ENCODE data around the gene WDR43.

Gene WDR43

DNA sequence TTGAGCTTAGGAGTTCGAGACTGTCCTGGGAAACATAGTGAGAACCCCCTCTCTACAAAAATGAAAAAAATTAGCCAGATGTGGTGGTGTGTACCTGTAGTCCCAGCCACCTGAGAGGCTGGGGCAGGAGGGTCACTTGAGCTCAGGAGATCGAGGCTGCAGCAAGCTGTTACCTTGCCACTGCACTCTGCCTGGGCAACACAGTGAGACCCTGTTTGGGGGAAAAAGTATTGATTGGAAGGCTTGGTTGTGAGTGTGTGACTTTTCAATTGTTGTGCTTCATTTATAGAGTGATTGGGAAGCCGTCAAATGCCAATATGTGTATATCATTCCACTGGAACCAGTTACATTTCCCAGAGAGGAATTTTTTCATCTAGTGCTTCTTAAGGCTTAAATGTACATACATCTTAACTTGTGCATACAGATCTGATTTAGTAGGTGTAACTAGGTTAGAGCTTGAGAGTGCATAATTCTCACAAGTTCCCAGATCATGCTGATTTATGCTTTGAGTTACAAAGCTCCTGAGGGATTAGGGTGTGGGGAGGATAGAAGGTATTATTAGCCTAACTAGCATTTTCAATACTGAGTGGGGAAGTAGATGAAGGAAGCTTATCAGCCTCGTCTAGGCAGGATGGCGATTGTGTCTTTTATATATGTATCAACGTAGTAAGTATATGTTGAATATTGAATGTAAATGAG is 15.3 kb downstream of the WDR43 start:
- no peak for DNase-seq

DNA sequence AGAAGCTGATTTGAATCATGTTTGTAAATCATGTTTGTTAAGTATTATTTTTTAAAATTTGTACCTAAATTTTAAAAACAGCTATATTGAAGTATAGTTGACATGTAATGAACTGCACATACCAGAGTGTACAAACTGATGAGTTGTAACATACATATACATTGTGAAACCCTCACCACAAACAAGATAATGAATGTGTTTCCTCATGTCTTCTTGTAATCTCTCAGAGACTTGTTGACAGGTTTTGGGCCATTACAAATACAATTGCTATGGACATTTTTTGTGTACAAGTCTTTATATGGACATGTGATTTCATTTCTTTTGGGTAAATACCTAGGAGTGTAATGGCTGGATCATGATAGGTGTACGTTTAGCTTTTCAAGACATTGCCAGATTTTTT is 21.5 kb downstream of the WDR43 start:
- DNase-seq: no peak

DNA sequence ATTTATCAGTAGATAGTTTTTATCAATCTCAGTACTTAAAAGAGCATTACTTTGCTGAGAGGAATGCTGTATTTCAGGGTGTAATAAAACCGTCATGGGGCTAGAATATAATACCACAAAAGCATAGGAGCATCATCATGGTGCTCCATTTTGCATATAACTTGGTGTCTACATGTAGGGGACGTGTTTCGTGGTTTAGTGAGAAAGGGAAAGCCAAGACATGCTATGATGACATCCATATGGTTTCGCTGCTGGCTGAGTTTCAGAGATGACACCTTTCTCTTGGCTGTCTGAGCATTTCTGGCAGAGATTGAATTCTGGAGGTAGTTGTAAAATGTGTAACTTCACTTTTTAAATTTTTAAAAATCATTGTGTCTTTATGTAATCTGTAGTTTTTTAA is 32.4 kb downstream of the WDR43 start:
- DNase-seq: no peak

DNA sequence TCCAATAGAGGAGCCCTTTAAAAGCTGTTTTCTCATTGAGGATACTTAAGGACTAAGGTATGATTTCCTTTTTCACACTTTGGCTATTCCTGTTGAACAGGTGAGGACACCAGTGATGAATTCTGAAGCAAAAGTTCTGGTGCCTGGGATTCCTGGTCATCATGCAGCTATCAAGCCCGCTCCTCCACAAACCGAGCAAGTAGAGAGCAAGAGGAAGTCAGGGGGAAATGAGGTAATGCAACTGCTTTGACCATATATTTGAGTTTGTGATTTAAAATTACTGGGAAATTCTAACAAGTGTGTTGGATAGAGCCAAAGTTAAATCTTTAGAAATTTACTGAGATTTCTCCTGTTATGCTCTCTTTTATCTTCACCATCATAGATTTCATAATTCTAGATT is 33.0 kb downstream of the WDR43 start:
- no peak for DNase-seq

DNA sequence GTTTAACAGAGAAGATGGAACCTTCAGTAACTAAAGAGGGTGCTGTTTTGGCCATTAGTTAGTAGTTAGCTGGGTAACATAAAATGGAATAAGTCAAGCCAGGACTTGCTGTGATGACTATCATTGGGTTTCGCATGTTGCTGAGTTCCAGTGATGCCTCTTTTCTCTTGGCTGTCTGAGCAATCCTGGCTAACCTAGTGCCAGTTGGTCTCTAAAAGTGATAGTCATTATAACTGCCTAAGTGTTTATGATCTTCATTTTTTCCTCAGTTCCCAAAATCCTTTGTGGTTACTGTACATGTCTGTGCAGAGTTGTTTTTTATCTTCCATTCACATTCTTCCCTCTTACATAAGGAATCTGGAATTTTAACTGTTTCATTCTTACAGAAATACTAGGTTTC is 33.4 kb downstream of the WDR43 start:
- no peak for DNase-seq

DNA sequence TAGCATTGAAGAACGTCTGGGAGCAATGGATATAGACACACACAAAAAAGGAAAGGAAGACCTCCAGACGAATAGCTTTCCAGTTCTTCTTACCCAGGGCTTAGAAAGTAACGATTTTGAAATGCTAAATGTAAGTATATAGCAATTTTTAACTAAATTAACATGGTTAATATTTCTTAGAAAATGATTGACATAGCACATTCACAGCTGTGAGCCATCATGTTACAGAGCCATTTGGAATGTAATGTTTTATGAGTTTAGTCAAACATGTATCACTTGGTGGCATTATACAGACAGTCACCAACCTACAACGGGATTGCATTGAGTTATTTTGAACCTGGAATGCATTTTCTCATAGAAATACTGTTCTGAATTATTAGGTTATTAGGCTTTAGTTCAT is 35.1 kb downstream of the WDR43 start:
- DNase-seq: no peak

DNA sequence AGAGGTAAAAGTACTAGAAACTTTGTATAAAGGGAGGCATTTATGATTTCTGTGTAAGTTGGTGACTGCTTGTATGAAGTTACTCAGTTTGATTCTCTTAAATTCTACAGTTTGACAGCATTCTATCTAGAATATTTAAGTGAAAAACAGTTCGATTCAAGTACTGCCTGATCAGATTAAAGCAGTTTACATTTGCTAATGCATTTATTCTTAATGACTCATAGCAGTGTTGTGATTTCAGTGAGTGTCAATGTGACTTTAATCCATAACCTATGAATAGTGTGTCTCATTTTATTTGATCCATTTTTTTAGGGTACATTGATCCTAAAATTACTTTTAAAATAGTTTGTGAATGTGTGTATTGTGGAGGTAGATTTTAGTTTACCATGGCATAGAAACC is 35.7 kb downstream of the WDR43 start:
- DNase-seq: no peak

DNA sequence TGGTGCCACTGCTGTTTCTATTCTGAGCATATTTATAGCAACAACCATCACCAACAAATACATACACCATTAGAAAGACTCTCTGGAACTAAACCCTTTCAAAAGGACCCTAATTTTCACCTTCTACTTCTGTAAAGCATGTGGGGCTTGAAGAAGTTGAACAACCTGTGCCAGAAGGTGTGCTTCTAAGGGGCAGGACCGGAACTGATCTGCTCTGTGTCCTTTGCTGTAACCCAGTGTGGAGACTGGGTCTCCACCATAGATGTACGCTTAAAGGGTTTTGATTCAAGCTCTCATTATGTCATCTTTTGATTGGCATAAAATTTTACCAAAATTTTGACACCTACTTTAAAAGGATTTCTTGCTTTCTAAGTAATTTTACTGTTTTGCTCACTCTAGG is 40.3 kb downstream of the WDR43 start:
- DNase-seq: no peak

DNA sequence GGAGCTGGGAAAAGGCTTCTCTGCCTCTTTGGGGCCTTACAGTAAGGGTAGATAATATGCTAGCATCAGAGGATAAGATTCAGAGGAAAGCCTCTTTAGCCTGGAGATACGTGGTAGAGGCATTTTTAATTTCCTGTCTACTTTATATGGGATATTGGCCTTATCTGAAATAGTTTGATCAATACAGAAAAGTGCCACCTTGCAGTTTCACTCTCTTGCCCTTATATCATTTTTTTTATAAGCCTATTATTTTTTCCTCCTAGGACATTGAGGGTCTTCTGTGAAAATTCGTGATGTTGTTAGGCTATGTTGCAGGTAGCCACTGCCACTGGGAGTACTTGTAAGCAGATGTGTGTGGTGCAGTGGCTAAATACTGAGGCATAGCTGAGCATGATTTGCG is 46.5 kb downstream of the WDR43 start:
- DNase-seq: no peak

DNA sequence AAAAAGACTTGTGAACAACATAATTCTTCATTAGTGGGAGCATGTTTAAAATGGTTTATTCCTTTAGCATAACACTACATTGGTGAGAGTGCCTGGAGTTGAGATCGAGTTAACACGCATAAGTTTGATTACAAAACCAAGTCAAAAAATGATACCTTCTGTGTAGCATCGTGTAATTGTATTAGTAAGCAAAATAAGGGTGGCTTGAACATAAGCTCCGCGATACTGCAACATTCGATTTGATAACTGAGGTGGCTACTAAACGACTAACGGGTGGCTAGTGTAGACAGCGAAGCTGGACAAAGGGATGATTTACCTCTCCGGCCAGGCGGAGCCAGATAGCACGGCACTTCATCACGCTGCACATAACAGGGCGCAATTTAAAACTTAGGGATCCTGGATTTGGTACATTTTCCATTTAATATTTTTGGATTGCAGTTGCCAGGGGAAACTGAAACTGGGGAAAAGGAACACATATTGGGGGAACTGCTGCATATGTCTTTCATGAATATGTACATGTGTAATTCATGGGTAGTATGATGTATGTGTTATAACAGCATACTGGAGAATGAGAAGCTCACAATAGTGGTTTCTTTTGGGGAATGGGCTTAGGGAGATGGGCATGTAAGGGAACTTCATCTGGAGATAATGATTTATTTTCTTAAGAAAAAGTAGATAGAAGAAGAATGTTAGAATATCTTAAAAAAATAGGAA is 50.2 kb downstream of the WDR43 start:
- no peak for DNase-seq

DNA sequence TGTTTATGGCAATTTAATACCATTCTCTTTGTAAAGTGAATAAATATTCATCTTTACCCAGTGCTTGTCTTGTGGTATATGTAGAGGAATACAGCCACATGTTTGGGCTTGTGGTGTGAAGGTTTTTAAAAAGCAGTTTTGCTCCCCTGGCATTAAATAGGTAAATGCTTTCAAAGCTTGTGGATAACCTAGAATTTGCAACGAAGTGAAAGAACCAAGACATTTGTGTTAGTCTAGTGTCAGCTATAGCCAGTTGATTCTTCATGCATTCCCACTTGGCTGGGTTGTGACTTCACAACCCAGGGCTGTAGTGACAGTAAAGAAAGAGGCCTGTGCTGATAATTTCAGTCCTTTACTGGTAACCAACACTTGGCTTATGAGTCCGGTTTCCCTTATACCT is 53.7 kb downstream of the WDR43 start:
- DNase-seq: no peak

DNA sequence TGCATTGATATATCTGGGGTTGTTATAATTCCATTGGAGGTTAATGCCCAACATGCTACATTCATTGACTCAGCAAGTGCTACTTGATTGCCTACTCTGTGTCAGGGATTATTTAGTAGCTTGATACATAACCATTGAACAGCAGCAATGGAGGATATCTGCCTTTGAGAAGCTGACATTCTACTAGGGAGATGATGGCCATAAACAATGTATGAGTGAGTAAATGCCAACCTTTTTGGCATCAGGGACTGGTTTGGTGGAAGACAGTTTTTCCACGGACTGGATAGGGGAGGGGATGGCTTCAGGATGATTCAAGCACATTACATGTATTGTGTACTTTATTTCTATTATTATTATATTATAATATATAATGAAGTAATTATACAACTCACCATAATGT is 54.7 kb downstream of the WDR43 start:
- DNase-seq: no peak

DNA sequence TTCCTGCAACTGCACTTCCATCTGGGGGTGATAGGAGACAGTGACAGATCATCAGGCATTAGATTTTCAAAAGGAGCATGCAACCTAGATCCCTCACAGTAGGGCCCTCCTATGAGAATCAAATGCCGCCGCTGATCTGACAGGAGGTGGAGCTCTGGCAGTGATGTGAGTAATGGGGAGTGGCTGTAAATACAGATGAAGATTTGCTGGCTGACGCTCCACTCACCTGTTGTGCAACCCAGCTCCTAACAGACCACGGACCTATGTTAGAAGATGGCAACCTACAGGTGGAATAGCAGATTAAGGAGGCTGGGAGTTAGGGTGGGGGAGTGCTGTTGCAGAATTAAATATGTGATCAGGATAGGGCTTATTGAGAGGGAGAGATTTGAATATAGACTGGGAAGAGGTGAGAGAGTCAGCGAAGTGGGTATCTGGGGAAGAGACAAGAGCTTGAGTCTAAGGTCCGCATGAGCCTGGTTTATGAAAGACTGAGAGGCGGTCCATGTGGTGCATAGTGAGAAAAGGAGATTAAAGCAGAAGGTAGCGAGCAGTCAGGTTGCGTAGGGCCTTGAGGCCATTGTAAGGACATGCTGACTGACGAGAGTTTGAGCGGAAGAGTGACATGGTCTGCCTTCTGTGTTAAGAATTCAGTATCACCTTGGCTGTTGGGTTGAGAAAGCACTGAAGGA is 55.3 kb downstream of the WDR43 start:
- no peak for DNase-seq

DNA sequence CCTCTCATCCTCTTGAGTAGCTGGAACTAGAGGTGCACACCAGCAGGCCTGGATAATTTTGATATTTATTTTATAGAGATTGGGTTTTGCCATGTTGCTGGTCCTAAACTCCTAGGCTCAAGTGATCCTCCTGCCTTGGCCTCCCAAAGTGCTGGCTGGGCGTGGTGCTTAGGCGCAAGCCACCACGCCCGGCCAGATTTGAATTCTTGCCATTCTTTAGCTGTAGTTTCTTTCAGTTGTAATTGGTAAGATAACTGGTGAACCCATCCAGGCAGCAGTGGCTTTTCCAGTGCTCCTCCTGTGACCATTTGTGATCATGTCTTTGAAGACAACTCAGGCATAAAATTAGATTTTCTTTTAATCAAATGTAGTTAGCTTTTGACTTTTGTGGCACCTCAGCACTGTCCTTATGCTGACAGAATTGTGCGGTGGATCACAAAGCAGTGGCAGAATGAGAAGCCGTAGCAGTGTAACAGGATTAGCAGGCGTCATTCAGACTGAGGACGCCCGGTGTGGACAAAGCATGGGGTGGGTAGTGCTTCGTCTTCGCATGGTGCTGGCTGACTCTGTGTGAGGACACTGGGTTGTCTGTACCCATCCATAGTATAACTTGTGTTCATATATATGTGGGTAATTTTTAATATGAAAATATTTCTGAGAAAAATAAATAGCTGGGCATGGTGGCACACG is 56.6 kb downstream of the WDR43 start:
- no peak for DNase-seq

DNA sequence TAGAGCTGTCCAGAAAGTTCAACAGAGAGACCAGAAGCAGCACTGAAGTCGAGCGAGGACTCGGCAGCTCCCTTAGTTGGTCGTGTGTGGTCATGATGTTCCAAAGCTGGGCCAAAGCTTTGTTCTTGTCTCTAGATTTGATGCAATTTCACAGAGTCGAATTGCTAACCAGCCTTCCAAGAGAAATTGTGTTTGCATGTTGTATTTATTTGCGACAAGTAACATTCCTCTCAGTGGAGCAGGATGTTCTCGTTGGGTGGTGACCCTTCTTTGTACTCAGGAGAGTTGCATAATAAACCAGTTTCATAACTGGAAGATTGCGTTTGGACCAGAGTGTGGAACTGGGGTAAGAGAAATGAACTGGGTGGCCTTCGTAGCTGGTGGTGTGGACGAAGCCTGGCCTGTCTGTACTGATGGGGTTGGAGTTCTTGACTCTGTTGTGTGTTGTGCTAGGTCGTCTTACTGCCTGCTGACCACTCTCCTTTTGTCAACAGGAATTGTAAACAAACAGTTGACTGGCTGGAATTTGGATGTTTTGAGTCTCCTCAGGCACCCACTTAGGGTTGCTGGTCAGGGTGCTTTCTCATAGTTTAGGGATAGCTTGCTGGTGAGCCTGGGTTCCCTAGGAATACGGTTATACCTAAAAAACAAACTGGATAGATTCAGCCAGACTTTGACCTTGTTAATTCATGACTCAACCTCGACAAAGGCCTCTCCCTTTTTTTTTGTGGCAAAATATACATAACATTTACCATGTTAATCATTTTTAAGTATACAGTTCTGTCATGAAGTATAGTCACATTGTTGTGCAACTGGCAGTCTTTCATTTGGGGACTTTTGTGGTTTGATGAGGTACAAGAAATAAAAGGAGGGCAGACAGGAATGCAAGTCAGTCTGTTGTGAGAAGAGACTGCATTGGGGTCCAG is 57.7 kb downstream of the WDR43 start:
- no peak for DNase-seq

DNA sequence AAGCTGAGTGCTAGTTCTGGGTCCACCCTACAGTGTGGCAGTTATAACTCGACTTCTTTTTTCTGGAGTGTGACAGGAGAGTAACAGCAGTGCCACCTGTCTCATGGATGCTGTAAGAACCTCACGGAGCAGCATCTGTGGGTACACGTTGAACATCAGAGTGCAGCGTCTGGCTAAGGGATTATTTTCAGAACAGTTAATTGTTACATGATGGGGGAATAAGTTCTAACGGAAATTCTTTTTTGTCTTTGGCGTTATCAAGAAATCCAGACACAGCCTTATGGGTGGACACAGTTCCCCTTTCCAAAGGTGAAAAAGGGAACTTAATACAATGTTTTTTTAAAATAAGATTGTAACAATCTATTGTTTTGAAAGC is 58.4 kb downstream of the WDR43 start:
- no peak for DNase-seq

DNA sequence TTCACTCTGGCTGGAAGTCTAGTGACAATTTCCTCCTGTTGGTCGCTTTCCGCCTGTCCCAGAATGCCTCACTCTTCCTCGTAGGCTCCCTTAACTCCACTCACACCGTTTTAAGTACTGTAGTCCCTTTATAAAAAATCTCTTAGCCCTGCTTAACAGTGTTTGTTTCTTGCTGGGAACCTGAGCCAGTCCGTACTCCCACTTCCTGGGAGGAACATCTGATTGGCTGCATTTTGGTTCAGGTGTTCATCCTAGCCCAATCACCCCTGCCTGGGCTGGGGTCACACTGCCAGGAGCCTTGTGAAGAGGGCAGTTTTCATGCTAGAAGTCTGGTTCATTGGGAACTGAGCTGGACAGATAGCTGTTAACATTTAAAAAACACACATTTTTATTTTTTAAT is 61.0 kb downstream of the WDR43 start:
- no peak for DNase-seq

DNA sequence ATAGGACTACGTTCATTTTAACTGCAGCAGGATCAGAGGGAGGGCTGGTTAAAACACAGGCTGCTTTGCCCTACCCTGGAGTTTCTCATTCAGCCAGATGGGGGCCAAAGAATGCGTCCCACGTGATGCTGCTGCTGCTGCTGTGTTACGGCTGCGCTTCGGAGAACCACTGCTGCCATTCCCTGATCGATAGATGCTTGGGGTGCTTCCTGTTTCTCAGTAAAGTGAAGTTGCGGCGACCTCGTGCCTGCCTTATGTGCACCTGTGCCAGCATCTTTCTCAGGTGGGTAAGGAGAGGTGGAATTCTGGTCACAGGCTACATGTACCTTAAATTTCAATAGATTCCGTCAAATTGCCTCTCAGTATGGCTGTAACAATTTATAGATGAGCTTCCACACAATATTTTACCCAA is 62.0 kb downstream of the WDR43 start:
- DNase-seq: peak; percentile 38 to 53

DNA sequence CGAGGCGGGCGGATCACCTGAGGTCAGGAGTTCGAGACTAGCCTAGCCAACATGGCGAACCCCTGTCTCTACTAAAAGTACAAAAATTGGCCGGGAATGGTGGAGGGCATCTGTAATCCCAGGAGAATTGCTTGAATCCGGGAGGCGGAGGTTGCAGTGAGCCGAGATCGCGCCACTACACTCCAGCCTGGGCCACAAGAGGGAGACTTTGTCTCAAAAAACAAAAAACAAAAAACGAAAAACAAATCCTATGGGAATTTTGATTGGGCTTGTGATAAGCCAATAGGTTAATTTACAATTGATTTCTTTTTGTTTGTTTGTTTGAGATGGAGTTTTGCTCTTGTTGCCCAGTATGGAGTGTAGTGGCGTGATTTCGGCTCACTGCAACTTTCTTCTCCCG is 62.4 kb downstream of the WDR43 start:
- peak; percentile 17 to 29 for DNase-seq

DNA sequence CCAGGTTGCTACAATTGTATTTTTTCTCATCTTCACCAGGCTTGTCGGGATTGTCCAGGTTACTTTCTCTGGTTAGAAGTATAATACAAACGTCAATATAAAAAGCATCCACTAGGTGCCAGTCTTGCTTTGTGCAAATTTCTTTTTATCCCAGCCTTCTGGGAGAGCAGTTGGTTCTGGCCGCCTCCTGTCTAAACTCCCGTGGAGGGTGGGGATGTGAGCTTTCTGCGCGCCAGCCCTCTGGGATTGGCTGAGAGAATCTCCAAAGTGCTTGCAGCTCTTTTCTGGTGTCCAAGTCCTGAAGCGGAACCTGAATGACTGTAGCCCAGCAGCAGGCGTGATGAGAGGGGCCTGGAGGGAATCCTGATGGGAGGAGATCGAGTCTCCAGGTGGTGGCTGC is 64.2 kb downstream of the WDR43 start:
- peak; percentile 13 to 34 for DNase-seq

DNA sequence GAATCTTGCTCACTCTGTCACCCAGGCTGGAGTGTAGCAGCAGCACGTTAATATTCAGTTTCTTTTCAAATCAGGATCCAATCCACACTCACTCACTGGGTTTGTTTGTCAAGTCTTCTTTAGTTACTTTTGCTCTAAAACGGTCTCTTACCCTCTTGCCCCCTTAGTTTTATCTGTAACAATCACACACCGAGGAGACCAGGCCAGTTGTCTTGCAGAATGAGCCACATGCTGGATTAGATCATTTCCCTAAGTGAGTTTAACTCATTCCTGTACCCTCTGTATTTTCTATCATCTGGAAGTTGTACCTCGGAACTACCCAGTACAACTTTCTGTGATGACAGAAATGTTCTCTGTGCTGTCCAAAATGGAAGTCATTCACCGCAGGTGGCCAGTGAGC is 65.9 kb downstream of the WDR43 start:
- no peak for DNase-seq

DNA sequence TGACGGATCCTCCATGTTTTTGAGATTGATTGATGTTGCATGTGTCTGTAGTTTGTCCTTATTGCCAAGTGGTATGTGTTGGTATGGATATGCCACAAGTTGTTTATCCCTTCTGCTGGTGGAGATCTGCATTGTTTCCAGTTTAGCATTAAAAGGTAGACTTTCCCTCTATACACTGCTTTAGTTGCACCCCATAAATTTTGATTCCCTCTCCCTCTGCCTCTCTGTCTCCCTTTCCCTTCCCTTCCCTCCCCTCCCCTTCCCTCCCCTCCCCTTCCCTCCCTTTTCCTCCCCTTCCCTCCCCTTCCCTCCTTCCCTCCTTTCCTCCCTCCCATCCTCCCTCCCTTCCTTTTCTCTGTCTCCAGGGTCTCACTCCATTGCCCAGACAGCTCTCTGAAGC is 68.0 kb downstream of the WDR43 start:
- DNase-seq: no peak

Measured in activated CD4-positive, alpha-beta T cell treated with anti-CD3 and anti-CD28 coated beads, Interleukin-2, amount 50 U/mL, for 48 hours (primary cell).